ACC112 (cell line): ENCODE results near the gene NF1.
A peak's percentile ranks its signal among the peaks of the same experiment; 100 is the strongest.
"Not testable (repeated sequence)": the region's sequence is repeated elsewhere in the genome, so short reads cannot be mapped to it uniquely, and the experiment has no call there.

Experiments
- H2AFZ ChIP-seq: fragments of 200-600 bp; sonication (generic); one replicate; pipeline ENCODE4 v1.6.0; 2017; ENCODE audit warnings: antibody characterized with exemption, low read length; ENCODE audit not compliant: unreplicated experiment
- H3K27ac ChIP-seq: fragments of 200-600 bp; sonication (generic); 2 replicates; pipeline ENCODE4 v1.5.1; 2014; ENCODE audit warnings: low read depth, mild to moderate bottlenecking, antibody characterized with exemption, low read length, moderate library complexity
- H3K27me3 ChIP-seq: fragments of 200-600 bp; sonication (generic); 2 replicates; pipeline ENCODE4 v1.6.1; 2014; ENCODE audit warnings: mild to moderate bottlenecking, antibody characterized with exemption, low read length, moderate library complexity, mixed read lengths; ENCODE audit not compliant: insufficient read depth
- H3K36me3 ChIP-seq: fragments of 200-600 bp; sonication (generic); 2 replicates; pipeline ENCODE4 v1.6.1; 2016; ENCODE audit warnings: mild to moderate bottlenecking, antibody characterized with exemption, low read length, moderate library complexity, mixed read lengths; ENCODE audit not compliant: insufficient read depth
- H3K4me1 ChIP-seq: fragments of 200-600 bp; sonication (generic); one replicate; pipeline ENCODE4 v1.6.1; 2016; ENCODE audit warnings: low read length, mixed read lengths; ENCODE audit not compliant: insufficient read depth, unreplicated experiment, control insufficient read depth
- H3K4me3 ChIP-seq: fragments of 200-600 bp; sonication (generic); 2 replicates; pipeline ENCODE4 v1.5.1; 2014; ENCODE audit warnings: mild to moderate bottlenecking, low read depth, low read length
- H3K79me2 ChIP-seq: fragments of 200-600 bp; sonication (generic); one replicate; pipeline ENCODE4 v1.6.0; 2016; ENCODE audit warnings: low read length; ENCODE audit not compliant: control insufficient read depth, unreplicated experiment, insufficient read depth

NF1 gene

DNA sequence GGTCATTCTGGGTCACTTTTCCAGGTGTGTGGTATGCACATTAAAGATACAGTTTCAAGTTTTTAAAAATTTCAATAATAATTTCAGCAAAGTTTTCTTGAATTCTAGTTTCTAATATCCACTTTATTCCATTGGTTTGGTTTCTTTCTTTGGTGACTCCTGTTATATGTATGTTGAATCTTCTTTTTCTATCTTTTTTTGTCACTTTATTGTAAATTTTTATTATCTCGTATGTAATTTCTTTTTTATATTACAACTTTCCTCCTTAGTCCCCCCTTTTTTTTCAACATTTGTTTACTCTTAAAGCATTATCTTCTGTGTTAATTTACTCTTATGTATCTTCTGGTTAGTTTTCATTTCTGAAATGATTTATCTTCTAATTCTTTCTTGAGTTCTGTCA lies 57.5 kb downstream of the NF1 start:
- Histone ChIP-seq H3K27ac (no peak overlapping the region), H3K79me2 (peaks cover 17% of the 10 kb centered on the region), H3K36me3 (peaks cover 8% of the 10 kb centered on the region; the same call in 1 of the 2 replicates), H3K27me3 (no peaks in the 10 kb centered on the region), H3K4me1 (peaks cover 25% of the 10 kb centered on the region), H2AFZ (no peak overlapping the region), H3K4me3 (no peak overlapping the region)

DNA sequence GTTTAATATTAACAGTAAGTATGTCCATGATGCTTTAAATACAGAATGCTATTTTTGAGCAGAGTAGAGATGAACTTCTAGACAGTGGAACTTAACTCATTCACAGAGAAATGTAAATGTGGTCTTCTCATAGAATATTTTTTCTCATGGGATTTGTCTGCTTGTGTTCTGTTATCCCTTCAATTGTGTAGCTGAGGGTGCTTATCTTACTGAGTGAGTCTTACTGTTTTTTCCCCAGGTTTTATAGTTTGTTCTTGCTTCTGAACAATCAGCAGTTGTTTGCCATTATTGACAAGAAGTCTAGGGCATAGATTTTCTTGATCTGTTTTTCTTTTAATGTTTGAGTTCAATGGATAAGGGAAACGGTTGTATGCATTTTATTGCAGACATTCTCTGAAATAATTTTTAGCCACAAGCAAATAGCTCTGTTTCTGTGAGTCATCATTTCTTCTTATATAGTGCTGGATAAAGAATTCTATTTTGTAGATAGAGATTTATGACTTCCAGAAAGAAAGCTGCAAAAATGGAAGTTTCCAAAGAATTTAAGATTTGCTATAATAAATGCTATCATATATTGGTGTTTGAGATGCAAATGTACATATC lies 60.5 kb downstream of the NF1 start:
- no peak overlapping the region for H2AFZ ChIP-seq
- no peak overlapping the region for H3K4me3 ChIP-seq
- H3K27me3 ChIP-seq: no peaks in the 10 kb centered on the region
- H3K79me2 ChIP-seq: peaks cover 6% of the 10 kb centered on the region
- peaks cover 24% of the 10 kb centered on the region for H3K4me1 ChIP-seq
- peaks cover 10% of the 10 kb centered on the region; the same call in 1 of the 2 replicates for H3K36me3 ChIP-seq
- 0 out of 2 replicates have a peak overlapping the region, but pooled peaks have one; percentile 6 for H3K27ac ChIP-seq

DNA sequence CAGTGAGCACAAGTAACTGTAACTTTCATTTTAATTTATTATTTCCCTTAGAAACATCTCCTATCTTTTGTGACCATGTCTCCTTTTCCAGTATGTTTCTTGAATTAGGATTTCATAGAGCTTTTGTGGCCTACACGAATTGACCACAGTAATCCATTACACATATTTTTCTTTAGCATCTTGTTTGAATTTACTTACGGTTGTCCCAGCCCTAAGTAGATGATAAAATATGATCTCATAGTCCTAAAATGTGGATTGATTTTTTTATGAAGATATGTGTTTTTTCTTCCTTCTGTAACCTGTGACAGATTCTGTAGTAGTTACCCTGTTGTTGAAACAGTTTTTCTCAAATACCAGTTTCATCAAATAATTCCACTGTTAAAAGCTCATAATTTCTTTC lies 61.5 kb downstream of the NF1 start:
- Histone ChIP-seq H3K4me3 (no peak overlapping the region), H3K27me3 (no peaks in the 10 kb centered on the region), H3K79me2 (peaks cover 6% of the 10 kb centered on the region), H3K4me1 (peaks cover 24% of the 10 kb centered on the region), H2AFZ (no peak overlapping the region), H3K36me3 (peaks cover 10% of the 10 kb centered on the region), H3K27ac (no peak overlapping the region)

DNA sequence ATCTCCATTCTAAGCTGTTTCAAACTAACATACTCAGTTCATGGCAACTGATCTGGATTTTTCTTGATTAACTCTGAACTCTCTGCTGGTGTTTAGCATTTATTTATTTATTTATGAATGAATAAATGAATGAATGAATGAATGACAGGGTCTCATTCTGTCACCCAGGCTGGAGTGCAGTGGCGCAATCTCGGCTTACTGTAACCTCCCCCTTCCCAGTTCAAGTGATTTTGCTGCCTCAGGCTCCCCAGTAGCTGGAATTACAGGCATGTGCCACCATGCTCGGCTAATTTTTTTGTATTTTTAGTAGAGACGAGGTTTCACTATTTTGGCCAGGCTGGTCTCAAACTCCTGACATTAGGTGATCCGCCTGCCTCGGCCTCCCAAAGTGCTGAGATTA lies 62.1 kb downstream of the NF1 start:
- not testable (repeated sequence) for H3K79me2 ChIP-seq

GRCh38 chr17:31158746-31159377 lies 64.1 kb downstream of the NF1 start:
- Histone ChIP-seq H3K4me3 (peak overlapping the region; percentile 59), H3K4me1 (peaks cover 24% of the 10 kb centered on the region), H3K36me3 (peaks cover 15% of the 10 kb centered on the region), H3K27me3 (no peaks in the 10 kb centered on the region), H3K27ac (no peak overlapping the region), H2AFZ (peak overlapping the region; percentile 19), H3K79me2 (peaks cover 6% of the 10 kb centered on the region)

More for the DNA sequence above, 62.1 kb downstream of the NF1 start:
- peaks cover 24% of the 10 kb centered on the region for H3K4me1 ChIP-seq
- not testable (repeated sequence) for H3K36me3 ChIP-seq, H3K27ac ChIP-seq, H2AFZ ChIP-seq, H3K4me3 ChIP-seq, H3K27me3 ChIP-seq

DNA sequence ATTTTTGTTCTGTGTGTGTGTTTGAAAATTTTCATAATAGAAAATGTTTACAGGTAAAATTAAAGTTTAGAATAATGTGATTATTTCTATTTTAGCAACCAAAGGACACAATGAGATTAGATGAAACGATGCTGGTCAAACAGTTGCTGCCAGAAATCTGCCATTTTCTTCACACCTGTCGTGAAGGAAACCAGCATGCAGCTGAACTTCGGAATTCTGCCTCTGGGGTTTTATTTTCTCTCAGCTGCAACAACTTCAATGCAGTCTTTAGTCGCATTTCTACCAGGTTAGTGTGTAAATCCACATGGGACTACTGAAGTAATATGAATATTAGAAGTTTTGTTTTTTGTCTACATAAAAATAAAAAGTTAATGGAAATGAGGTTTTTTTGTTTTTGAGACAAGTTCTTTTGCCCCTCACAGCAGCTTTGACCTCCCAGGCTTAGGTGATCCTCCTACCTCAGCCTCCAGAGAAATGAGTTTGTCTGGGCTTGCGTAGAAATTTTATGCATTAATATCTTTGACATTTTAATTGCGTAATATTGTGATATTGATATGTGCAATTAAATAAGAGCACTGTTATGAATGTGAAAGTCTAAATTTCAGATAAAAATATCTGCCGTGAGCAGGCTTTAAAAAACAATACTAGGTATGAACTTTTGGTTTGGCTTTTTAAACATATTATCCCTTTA lies 68.5 kb downstream of the NF1 start:
- H3K4me3 ChIP-seq: no peak overlapping the region
- H3K27ac ChIP-seq: no peak overlapping the region
- no peak overlapping the region for H2AFZ ChIP-seq
- H3K36me3 ChIP-seq: peaks cover 7% of the 10 kb centered on the region; the same call in 1 of the 2 replicates
- no peaks in the 10 kb centered on the region for H3K27me3 ChIP-seq
- peaks cover 3% of the 10 kb centered on the region for H3K4me1 ChIP-seq
- H3K79me2 ChIP-seq: no peaks in the 10 kb centered on the region

GRCh38 chr17:31167111-31167510 lies 72.3 kb downstream of the NF1 start:
- no peaks in the 10 kb centered on the region for H3K27me3 ChIP-seq
- no peak overlapping the region for H3K27ac ChIP-seq
- H3K79me2 ChIP-seq: no peaks in the 10 kb centered on the region
- no peak overlapping the region for H3K4me3 ChIP-seq
- no peaks in the 10 kb centered on the region for H3K4me1 ChIP-seq
- H3K36me3 ChIP-seq: peaks cover 7% of the 10 kb centered on the region; the same call in 1 of the 2 replicates
- H2AFZ ChIP-seq: no peak overlapping the region

- H3K27me3 ChIP-seq: no peaks in the 10 kb centered on the region
- H3K4me3 ChIP-seq: no peak overlapping the region
- H3K27ac ChIP-seq: no peak overlapping the region
- H3K36me3 ChIP-seq: no peaks in the 10 kb centered on the region; the same call in 1 of the 2 replicates
- H3K79me2 ChIP-seq: no peaks in the 10 kb centered on the region
- H2AFZ ChIP-seq: no peak overlapping the region
- no peaks in the 10 kb centered on the region for H3K4me1 ChIP-seq
These were observed 76.9 kb downstream of the NF1 start for GRCh38 chr17:31171701-31172100.

GRCh38 chr17:31172388-31172787 lies 77.6 kb downstream of the NF1 start:
- Histone ChIP-seq H2AFZ (no peak overlapping the region), H3K4me3 (no peak overlapping the region), H3K4me1 (no peaks in the 10 kb centered on the region), H3K36me3 (peaks cover 3% of the 10 kb centered on the region; the same call in 1 of the 2 replicates), H3K27ac (no peak overlapping the region), H3K27me3 (no peaks in the 10 kb centered on the region), H3K79me2 (no peaks in the 10 kb centered on the region)

DNA sequence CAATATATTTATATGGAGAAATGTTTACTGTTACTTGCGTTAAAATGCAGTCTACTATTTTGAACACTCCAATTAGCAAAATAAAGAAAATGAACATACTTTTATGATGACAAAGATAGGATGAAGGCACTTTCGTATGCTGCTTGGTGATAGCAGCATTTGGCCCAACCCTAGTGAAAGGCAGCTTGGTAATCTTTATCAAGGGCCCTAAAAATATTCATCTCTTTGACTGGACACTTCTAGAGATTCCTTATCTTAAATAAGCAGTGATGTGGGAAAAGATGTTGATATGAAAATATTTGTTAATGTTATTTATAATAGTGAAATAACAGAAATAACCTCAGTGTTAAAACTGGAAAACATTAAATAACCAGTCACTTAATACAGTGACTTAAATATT lies 79.4 kb downstream of the NF1 start:
- Histone ChIP-seq H2AFZ (no peak overlapping the region), H3K27me3 (no peaks in the 10 kb centered on the region), H3K27ac (no peak overlapping the region), H3K79me2 (no peaks in the 10 kb centered on the region), H3K4me1 (no peaks in the 10 kb centered on the region), H3K36me3 (peaks cover 3% of the 10 kb centered on the region; the same call in 1 of the 2 replicates), H3K4me3 (no peak overlapping the region)
